ENCODE measurements around the gene KCNA2. TPM values are rescaled to one million over a fixed set of nuclear protein-coding genes. Genes with fewer than 3 reads are reported as not detected.

The KCNA2 gene
- total RNA-seq, 1 experiment from 2014 or later, result 0.03 TPM

DNA sequence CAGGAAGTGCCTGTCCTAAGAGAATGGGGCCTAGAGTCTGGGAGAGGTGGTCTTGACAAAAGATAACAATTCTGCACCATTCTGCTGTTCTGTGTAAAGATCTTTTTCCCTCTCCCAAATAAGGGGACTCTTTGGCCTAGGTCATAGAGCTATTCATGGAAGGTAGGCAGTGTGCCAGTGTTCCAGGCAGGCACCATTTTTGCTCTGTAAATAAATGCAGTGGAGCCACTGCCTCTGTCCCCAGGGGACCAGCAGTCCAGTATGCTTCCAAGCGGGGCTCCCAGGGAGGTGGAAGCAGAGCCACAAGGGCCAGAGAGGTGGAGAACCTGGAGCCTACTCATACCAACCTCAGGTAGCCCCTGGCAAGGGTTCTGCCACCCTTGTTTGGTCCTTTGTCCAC, 25.9 kb downstream of the KCNA2 start:
- H3K4me3 ChIP-seq (ENCODE audit: insufficient read depth, low read depth, low read length), result no peak overlapping the region
- DNase-seq, result no peak
- peaks cover 2% of the 10 kb centered on the region for H3K27me3 ChIP-seq (ENCODE audit: control insufficient read depth, insufficient read depth, low read length)
- no peaks in the 10 kb centered on the region for H3K36me3 ChIP-seq (replicated peaks; ENCODE audit: control insufficient read depth, insufficient read depth, low read length)

DNA sequence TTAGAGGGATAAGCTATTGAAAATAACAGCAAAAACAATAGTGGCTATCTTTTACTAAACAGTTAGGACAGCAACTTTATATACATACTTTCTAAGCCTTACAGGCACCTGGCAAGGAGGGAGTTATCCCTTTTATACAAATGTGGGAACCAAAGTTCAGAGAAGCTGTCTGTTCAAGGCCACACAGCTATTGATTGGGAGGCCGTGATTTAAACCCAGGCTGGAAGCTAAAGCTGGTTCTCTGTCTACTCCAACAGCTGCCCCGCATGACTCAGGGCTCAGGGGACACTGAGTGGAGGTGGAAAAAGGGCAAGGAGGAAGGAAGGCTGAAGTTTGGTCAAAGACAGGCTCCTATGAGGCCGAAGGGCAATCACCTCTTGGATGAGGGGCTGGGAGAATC, 26.7 kb downstream of the KCNA2 start:
- H3K27me3 ChIP-seq (ENCODE audit: control insufficient read depth, insufficient read depth, low read length), result peaks cover 6% of the 10 kb centered on the region
- no peak for DNase-seq
- H3K36me3 ChIP-seq (replicated peaks; ENCODE audit: control insufficient read depth, insufficient read depth, low read length), result no peaks in the 10 kb centered on the region
- no peak overlapping the region for H3K4me3 ChIP-seq (ENCODE audit: insufficient read depth, low read depth, low read length)

DNA sequence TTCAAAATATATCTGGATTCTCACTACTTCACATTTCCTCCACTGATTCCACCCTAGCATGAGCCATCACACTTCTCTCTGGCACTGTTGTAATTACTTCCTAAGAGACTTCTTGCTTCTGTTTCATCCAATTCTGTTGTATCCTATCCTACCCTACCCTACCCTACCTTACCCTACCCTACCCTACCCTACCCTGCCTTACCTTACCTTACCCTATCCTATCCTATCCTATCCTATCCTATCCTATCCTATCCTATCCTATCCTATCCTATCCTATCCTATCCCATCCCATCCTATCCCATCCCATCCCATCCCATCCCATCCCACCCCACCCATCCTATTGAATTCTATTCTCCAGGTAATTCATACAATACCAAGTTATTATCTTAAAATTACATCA, 29.7 kb downstream of the KCNA2 start:
- Histone ChIP-seq H3K36me3 (replicated peaks; ENCODE audit: control insufficient read depth, insufficient read depth, low read length) (no peaks in the 10 kb centered on the region), H3K27me3 (ENCODE audit: control insufficient read depth, insufficient read depth, low read length) (peaks cover 10% of the 10 kb centered on the region), H3K4me3 (ENCODE audit: insufficient read depth, low read depth, low read length) (no peak overlapping the region)
- no peak for DNase-seq

- Histone ChIP-seq H3K27me3 (ENCODE audit: control insufficient read depth, insufficient read depth, low read length) (peaks cover 10% of the 10 kb centered on the region), H3K4me3 (ENCODE audit: insufficient read depth, low read depth, low read length) (no peak overlapping the region), H3K36me3 (replicated peaks; ENCODE audit: control insufficient read depth, insufficient read depth, low read length) (no peaks in the 10 kb centered on the region)
- no peak for DNase-seq
Observed at GRCh38 chr1:110573314-110573713, 32.8 kb downstream of the KCNA2 start.

DNA sequence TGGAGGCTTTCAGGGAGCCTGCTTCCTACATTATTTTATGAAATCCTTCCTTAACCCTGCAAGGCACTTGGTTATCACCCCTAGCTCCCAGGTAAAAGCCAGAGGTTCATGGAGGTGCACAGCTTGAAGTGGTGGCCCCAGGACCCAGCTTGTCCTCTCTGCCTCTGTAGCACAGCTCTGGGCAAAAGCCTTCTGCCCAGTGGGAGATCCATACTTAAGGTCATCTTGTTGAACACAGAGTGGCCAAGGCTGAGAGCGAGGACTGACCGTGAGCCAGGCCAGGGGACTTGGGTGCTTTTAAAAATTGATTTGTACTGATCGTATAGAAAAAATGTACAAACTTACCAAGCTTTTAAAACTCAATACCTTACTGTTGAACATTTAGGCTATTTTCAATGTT, 33.4 kb downstream of the KCNA2 start:
- no peak for DNase-seq
- H3K4me3 ChIP-seq (ENCODE audit: insufficient read depth, low read depth, low read length), result no peak overlapping the region
- peaks cover 10% of the 10 kb centered on the region for H3K27me3 ChIP-seq (ENCODE audit: control insufficient read depth, insufficient read depth, low read length)
- H3K36me3 ChIP-seq (replicated peaks; ENCODE audit: control insufficient read depth, insufficient read depth, low read length), result no peaks in the 10 kb centered on the region

DNA sequence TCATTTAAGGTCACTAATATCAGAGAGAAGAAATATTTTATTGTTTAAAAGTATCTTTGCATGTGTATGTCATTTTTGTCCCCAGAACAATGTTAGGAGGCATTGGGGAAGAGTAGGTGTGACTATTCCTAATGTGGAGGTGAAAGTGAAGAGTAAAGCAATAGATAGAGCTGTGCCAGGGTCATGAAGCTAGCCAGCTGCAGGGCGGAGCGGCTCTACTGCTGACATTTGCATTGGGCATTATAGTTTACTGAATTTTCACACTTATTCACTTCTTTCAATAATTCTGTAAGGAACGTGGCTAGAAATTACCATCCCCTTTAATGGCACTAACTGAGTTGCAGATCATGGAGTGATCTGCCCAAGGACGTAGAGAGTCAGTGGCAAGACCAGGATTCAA, 35.3 kb downstream of the KCNA2 start:
- peaks cover 8% of the 10 kb centered on the region for H3K27me3 ChIP-seq (ENCODE audit: control insufficient read depth, insufficient read depth, low read length)
- no peaks in the 10 kb centered on the region for H3K36me3 ChIP-seq (replicated peaks; ENCODE audit: control insufficient read depth, insufficient read depth, low read length)
- no peak for DNase-seq
- H3K4me3 ChIP-seq (ENCODE audit: insufficient read depth, low read depth, low read length), result no peak overlapping the region

- Histone ChIP-seq H3K4me3 (ENCODE audit: insufficient read depth, low read depth, low read length) (no peak overlapping the region), H3K27me3 (ENCODE audit: control insufficient read depth, insufficient read depth, low read length) (peaks cover 8% of the 10 kb centered on the region), H3K36me3 (replicated peaks; ENCODE audit: control insufficient read depth, insufficient read depth, low read length) (no peaks in the 10 kb centered on the region)
- no peak for DNase-seq
Observed at GRCh38 chr1:110570307-110570706, 35.9 kb downstream of the KCNA2 start.

DNA sequence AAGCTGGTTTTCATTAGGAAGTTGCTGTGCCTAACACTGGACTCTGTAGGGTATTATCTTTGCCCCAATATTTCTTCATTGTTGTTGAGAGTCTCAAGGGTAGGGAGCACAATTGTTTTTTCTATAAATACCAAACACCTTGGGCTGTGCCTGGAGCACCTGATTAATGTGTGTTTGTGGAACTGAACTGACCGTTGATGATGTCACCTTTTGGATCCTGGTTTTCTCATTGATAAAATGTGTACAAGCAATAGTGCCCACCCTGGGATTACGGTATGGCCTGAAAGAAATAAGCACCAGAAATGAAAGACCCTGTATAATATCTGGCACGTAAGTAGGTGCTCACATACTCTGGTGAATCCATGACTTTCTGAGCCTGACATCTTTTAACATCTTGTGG, 39.3 kb downstream of the KCNA2 start:
- no peaks in the 10 kb centered on the region for H3K36me3 ChIP-seq (replicated peaks; ENCODE audit: control insufficient read depth, insufficient read depth, low read length)
- DNase-seq, result no peak
- peaks cover under 1% of the 10 kb centered on the region; the same call in 1 of the 2 replicates for H3K27me3 ChIP-seq (ENCODE audit: control insufficient read depth, insufficient read depth, low read length)
- no peak overlapping the region for H3K4me3 ChIP-seq (ENCODE audit: insufficient read depth, low read depth, low read length)

- H3K27me3 ChIP-seq (ENCODE audit: control insufficient read depth, insufficient read depth, low read length), result no peaks in the 10 kb centered on the region; the same call in 1 of the 2 replicates
- no peak overlapping the region for H3K4me3 ChIP-seq (ENCODE audit: insufficient read depth, low read depth, low read length)
- DNase-seq, result no peak
- no peaks in the 10 kb centered on the region for H3K36me3 ChIP-seq (replicated peaks; ENCODE audit: control insufficient read depth, insufficient read depth, low read length)
Observed at GRCh38 chr1:110565565-110565964, 40.6 kb downstream of the KCNA2 start.

GRCh38 chr1:110563089-110563488, 43.1 kb downstream of the KCNA2 start:
- H3K27me3 ChIP-seq (ENCODE audit: control insufficient read depth, insufficient read depth, low read length), result peaks cover 3% of the 10 kb centered on the region
- no peak overlapping the region for H3K4me3 ChIP-seq (ENCODE audit: insufficient read depth, low read depth, low read length)
- no peaks in the 10 kb centered on the region for H3K36me3 ChIP-seq (replicated peaks; ENCODE audit: control insufficient read depth, insufficient read depth, low read length)
- no peak for DNase-seq

GRCh38 chr1:110561596-110561995, 44.6 kb downstream of the KCNA2 start:
- H3K27me3 ChIP-seq (ENCODE audit: control insufficient read depth, insufficient read depth, low read length), result peaks cover 8% of the 10 kb centered on the region
- no peaks in the 10 kb centered on the region for H3K36me3 ChIP-seq (replicated peaks; ENCODE audit: control insufficient read depth, insufficient read depth, low read length)
- no peak overlapping the region for H3K4me3 ChIP-seq (ENCODE audit: insufficient read depth, low read depth, low read length)
- no peak for DNase-seq

DNA sequence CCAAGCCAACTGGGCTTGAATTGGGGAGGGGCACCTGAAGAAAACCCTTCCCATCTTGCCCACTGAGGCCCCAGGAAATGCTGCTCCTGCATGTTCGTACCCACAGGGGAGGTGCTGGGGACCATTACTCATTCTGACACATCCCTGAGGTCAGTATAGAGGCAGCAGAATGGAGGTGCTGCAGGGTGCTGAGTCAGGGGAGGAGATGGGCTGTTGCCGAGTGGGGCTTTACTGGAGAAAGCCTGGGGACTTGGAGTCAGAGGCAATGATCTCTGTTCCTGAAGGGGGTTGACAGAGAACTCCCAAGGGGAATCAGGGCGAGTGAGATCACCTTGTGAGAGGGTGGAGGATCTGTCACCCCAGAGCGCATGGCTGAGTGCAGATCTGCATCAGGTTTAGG, 47.0 kb downstream of the KCNA2 start:
- DNase-seq, result no peak
- H3K36me3 ChIP-seq (replicated peaks; ENCODE audit: control insufficient read depth, insufficient read depth, low read length), result no peaks in the 10 kb centered on the region
- peaks cover 32% of the 10 kb centered on the region for H3K27me3 ChIP-seq (ENCODE audit: control insufficient read depth, insufficient read depth, low read length)

GRCh38 chr1:110557481-110557880, 48.7 kb downstream of the KCNA2 start:
- DNase-seq, result no peak
- Histone ChIP-seq H3K4me3 (ENCODE audit: insufficient read depth, low read depth, low read length) (no peak overlapping the region), H3K27me3 (ENCODE audit: control insufficient read depth, insufficient read depth, low read length) (peaks cover 40% of the 10 kb centered on the region), H3K36me3 (replicated peaks; ENCODE audit: control insufficient read depth, insufficient read depth, low read length) (no peaks in the 10 kb centered on the region)

More for the DNA sequence above, 47.0 kb downstream of the KCNA2 start:
- H3K4me3 ChIP-seq (ENCODE audit: insufficient read depth, low read depth, low read length), result no peak overlapping the region

- no peak for DNase-seq
- Histone ChIP-seq H3K36me3 (replicated peaks; ENCODE audit: control insufficient read depth, insufficient read depth, low read length) (no peaks in the 10 kb centered on the region), H3K27me3 (ENCODE audit: control insufficient read depth, insufficient read depth, low read length) (peaks cover 48% of the 10 kb centered on the region), H3K4me3 (ENCODE audit: insufficient read depth, low read depth, low read length) (no peak overlapping the region)
Observed at GRCh38 chr1:110556471-110556807, 49.7 kb downstream of the KCNA2 start.

DNA sequence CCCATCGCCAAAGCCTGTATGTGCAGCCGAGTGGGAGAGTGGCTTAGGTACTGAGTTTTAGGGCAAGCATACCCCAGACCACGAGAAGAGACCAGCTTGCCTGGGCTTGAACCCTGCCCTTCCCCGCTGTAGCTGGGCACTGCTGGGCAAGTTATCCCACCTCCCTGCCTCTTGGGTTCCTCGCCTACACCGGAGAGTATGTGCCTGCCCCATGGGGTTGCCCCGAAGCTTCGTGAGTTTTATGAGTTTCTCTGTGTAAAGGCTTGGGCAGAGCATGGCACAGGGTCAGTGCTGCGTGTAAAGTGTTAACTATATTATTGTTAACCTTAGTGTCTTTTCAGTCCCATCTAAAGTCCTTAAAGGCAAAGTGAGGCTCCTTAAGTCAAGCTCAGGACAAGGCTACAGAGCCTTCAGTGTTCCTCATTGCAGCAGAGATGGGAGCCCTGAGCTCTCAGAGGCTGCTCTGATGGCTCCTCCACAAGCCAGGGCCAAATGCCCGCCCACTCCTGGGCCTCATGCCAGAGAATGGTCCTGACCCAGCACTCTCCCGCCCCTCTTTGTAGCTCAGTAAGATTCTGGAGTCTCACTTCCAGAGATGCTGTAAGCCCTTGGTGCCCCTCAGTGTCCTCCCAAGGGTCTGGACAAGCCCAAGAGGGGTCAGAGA, 50.2 kb downstream of the KCNA2 start:
- H3K27me3 ChIP-seq (ENCODE audit: control insufficient read depth, insufficient read depth, low read length), result peaks cover 48% of the 10 kb centered on the region
- DNase-seq, result peak; percentile 54
- peak overlapping the region; percentile 41; the same call in 1 of the 2 replicates for H3K4me3 ChIP-seq (ENCODE audit: insufficient read depth, low read depth, low read length)
- no peaks in the 10 kb centered on the region for H3K36me3 ChIP-seq (replicated peaks; ENCODE audit: control insufficient read depth, insufficient read depth, low read length)
